IPS-18c (cell line): ENCODE results near the gene HEBP1.
"Not testable (repeated sequence)": the region's sequence is repeated elsewhere in the genome, so short reads cannot be mapped to it uniquely, and the experiment has no call there.

Source experiments
- H3K4me3 ChIP-seq: 2 replicates; pipeline ENCODE4 v1.7.0; 2013; ENCODE audit warnings: low read depth, mild to moderate bottlenecking, low read length, moderate library complexity; ENCODE audit not compliant: insufficient read depth
- H3K9me3 ChIP-seq: one replicate; pipeline ENCODE4 v1.6.1; 2013; ENCODE audit warnings: mild to moderate bottlenecking, low read length, moderate library complexity; ENCODE audit not compliant: control insufficient read depth, insufficient read depth

Gene HEBP1

GRCh38 chr12:12999959-13000615 lies at the start of gene HEBP1:
Gene HEBP1, minus strand, starts transcription at chr12:13000265. Its CDS starts 151 bp downstream, at chr12:13000114.
- peak within 1 kb of the TSS; percentile 94 for H3K4me3 ChIP-seq
- H3K9me3 ChIP-seq = no peaks in the 10 kb centered on the region

GRCh38 chr12:13049816-13050215 lies 49.8 kb upstream of the HEBP1 start:
- Histone ChIP-seq H3K4me3 (no peak overlapping the region), H3K9me3 (no peaks in the 10 kb centered on the region)

GRCh38 chr12:13046964-13047363 lies 46.9 kb upstream of the HEBP1 start:
- H3K9me3 ChIP-seq = no peaks in the 10 kb centered on the region
- no peak overlapping the region for H3K4me3 ChIP-seq

- Histone ChIP-seq H3K4me3 (no peak overlapping the region), H3K9me3 (no peaks in the 10 kb centered on the region)
Measured at GRCh38 chr12:13045816-13046215, 45.8 kb upstream of the HEBP1 start.

GRCh38 chr12:13044906-13045299 lies 44.8 kb upstream of the HEBP1 start:
- Histone ChIP-seq H3K4me3 (peak overlapping the region; percentile 99), H3K9me3 (no peaks in the 10 kb centered on the region)

- H3K9me3 ChIP-seq = no peaks in the 10 kb centered on the region
- H3K4me3 ChIP-seq = peak within 1 kb of the TSS; percentile 99
Measured at GRCh38 chr12:13044002-13044905, 44.2 kb upstream of the HEBP1 start, which contains the start of gene FAM234B. Gene FAM234B, plus strand, starts transcription at chr12:13044381. Its CDS starts 23 bp downstream, at chr12:13044404.

- Histone ChIP-seq H3K9me3 (no peaks in the 10 kb centered on the region), H3K4me3 (no peak overlapping the region)
Measured at GRCh38 chr12:13042666-13043230, 42.7 kb upstream of the HEBP1 start.

- H3K9me3 ChIP-seq = no peaks in the 10 kb centered on the region
Measured at GRCh38 chr12:13041224-13041623, 41.2 kb upstream of the HEBP1 start.

GRCh38 chr12:13039328-13039956 lies 39.4 kb upstream of the HEBP1 start:
- Histone ChIP-seq H3K9me3 (no peaks in the 10 kb centered on the region), H3K4me3 (no peak overlapping the region)

More at GRCh38 chr12:13041224-13041623, 41.2 kb upstream of the HEBP1 start:
- H3K4me3 ChIP-seq = no peak overlapping the region

- no peaks in the 10 kb centered on the region for H3K9me3 ChIP-seq
- no peak overlapping the region for H3K4me3 ChIP-seq
Measured at GRCh38 chr12:13038491-13039161, 38.6 kb upstream of the HEBP1 start.

- no peak overlapping the region for H3K4me3 ChIP-seq
Measured at GRCh38 chr12:13036881-13037280, 36.8 kb upstream of the HEBP1 start.

GRCh38 chr12:13035335-13035734 lies 35.3 kb upstream of the HEBP1 start:
- H3K4me3 ChIP-seq, H3K9me3 ChIP-seq: not testable (repeated sequence)

More at GRCh38 chr12:13036881-13037280, 36.8 kb upstream of the HEBP1 start:
- H3K9me3 ChIP-seq = no peaks in the 10 kb centered on the region

- no peaks in the 10 kb centered on the region for H3K9me3 ChIP-seq
- H3K4me3 ChIP-seq = no peak overlapping the region
Measured at GRCh38 chr12:13033476-13033875, 33.4 kb upstream of the HEBP1 start.

GRCh38 chr12:13032164-13032563 lies 32.1 kb upstream of the HEBP1 start:
- no peak overlapping the region for H3K4me3 ChIP-seq
- H3K9me3 ChIP-seq = no peaks in the 10 kb centered on the region

- Histone ChIP-seq H3K9me3 (no peaks in the 10 kb centered on the region), H3K4me3 (no peak overlapping the region)
Measured at GRCh38 chr12:13030541-13031291, 30.7 kb upstream of the HEBP1 start.

- Histone ChIP-seq H3K9me3 (no peaks in the 10 kb centered on the region), H3K4me3 (no peak overlapping the region)
Measured at GRCh38 chr12:13028825-13029570, 28.9 kb upstream of the HEBP1 start.
